VCaP (cell line): ENCODE results near the gene SH3TC2.
A peak's percentile ranks its signal among the peaks of the same experiment; 100 is the strongest.

Experiments used
- H3K27ac ChIP-seq: fragments of 450-650 bp; 2 replicates; pipeline ENCODE4 v1.5.1; 2017
- CTCF ChIP-seq: fragments of 450-650 bp; conservative IDR thresholded peaks from 2 replicates; pipeline ENCODE4 v1.5.1; 2017; ENCODE audit warnings: mild to moderate bottlenecking, moderate library complexity

Gene SH3TC2

DNA sequence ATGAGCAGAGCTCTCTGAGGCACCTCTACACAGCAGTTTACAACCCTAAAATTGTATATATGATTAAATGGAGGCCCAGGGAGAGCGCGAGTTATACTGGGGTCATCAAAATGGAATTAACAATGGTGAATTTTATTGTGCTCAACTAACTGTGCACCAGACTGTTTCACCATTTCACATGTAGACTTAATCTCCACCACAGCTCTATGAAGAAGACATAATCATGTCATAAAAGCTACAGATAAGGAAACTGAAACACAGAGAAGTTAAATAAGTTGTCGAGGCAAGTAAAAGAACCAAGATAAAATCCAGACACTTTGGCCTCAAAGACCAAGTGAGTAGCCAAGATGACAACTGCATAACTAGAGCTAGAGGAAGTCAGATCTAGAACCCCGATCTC lies 1.5 kb downstream of the SH3TC2 start:
- TF ChIP-seq CTCF: no peak
- H3K27ac ChIP-seq: no peak overlapping the region

DNA sequence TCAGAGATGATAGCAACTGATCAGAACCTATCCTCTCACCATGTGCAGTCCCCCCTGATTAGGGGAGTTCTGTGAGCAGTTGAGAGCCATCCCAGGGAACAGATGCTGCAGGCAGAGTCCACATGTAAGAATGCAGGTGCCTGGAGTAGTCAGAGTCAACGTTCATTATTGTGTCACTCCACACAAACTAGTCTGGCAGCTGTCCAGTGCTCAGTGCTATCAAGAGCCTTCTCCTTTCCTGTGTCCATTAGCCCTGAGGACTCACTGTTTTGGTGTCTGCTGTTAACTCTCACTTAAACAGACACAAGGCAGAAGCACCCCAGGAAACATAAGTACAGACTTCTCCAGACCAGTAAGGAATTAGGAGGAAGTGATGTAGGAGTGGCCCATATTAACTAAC lies 2.5 kb downstream of the SH3TC2 start:
- no peak overlapping the region for H3K27ac ChIP-seq
- TF ChIP-seq CTCF: no peak

GRCh38 chr5:149056616-149057165 lies 6.2 kb downstream of the SH3TC2 start:
- H3K27ac ChIP-seq: no peak overlapping the region
- TF ChIP-seq CTCF: no peak

GRCh38 chr5:149054416-149054815 lies 8.4 kb downstream of the SH3TC2 start:
- H3K27ac ChIP-seq: no peak overlapping the region
- TF ChIP-seq CTCF: no peak

DNA sequence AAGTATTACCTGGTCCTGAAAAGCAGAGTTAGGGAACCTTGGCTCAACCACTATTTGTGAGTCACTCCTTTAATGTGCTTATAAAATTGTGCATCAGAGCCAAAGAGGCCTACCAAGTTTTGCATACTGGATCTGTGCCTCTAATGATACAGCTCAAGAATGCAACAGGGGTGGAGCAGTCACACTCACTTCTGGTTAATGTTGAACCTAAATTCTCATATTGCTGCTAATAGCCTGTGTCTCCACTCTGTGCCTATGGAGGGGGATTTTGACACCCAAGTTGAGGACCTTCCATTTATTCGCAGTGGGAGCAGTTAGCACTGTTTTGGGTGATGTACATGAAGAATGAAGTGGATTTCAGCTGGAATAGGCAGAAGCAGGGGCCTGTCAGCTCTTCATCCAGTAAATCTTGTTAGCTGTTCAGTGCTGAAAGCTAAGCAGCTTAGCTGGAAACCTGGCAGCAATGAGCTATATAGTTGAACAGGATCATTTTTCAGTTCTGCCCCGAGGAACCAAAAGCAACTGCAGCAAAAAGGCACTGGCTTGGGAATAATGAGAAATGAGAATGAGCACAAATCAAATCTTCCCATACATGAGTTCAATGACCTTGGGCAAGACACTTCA lies 9.7 kb downstream of the SH3TC2 start:
- no peak for TF ChIP-seq CTCF
- no peak overlapping the region for H3K27ac ChIP-seq

- peak overlapping the region; percentile 53 for H3K27ac ChIP-seq
- TF ChIP-seq CTCF: no peak
Observed at GRCh38 chr5:149049371-149049781, 13.5 kb downstream of the SH3TC2 start.

DNA sequence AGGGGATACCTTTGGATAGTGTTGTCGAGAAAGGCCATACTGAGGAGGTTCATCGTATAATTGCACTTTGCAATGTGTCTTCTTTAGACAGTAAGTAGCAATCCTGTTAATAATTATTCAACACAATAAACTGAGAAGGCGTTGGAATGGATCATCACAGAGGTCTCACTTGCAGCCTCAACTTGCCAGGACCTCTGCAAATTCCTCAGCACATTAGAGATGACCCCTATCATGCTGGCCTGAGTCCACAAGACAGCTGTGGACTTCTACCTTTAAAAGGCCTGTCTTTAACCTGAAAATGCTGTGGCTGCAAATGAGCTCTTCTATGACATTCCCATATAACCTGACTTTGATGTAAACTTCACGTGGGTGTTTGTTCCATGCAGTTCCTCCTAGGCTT lies 14.1 kb downstream of the SH3TC2 start:
- H3K27ac ChIP-seq: peak overlapping the region; percentile 53
- TF ChIP-seq CTCF: no peak
